ENCODE results near the gene ARID4B. TPM values are rescaled to one million over a fixed set of nuclear protein-coding genes. Genes with fewer than 3 reads are reported as not detected.
A peak's percentile ranks its signal among the peaks of the same experiment; 100 is the strongest.

The ARID4B gene
- total and polyA plus RNA-seq, 2 of the 13 experiments (the other 11 are each of a cell fraction or from before 2014, with no cell fraction given): 9.7 to 24.6 TPM

GRCh38 chr1:235130766-235131270 lies 197.2 kb downstream of the ARID4B start:
- peak overlapping the region; percentile 94 for H3K27ac ChIP-seq (ENCODE audit: extremely low read length, insufficient read depth, low read length)
- ChIA-PET CTCF (ENCODE audit: low intra/inter-chr PET ratio, low total read pairs) (no interaction called here), POLR2A (interaction anchor here (1.2 to 1.9 kb wide), 4 partner anchors 9 to 173 kb away, joined by 4 to 6 read pairs (median 5); partner anchors contain the start of gene RBM34)
- ATAC-seq (no peak), FAIRE-seq (no peak), DNase-seq (ENCODE audit: low spot score) (no peak)
- 90% methylated on average over 7 of the region's 7 CpGs for WGBS (ENCODE audit: low lambda C conversion rate)
- 0 out of 2 replicates have a peak overlapping the region, but pooled peaks have one; percentile 7 for H3K4me2 ChIP-seq (ENCODE audit: low read depth, low read length)
- no peaks in the 10 kb centered on the region for H3K9me3 ChIP-seq (ENCODE audit: low read length)
- intact Hi-C loops (cut with micrococcal nuclease; ENCODE audit: unreplicated experiment) (no loop called here), in situ Hi-C loops (cut with HindIII; ENCODE audit: extremely low pct_ligation_motif_present, low pct_unique_long_range_greater_than_20kb) (no loop called here)
- no peak overlapping the region for H2AFZ ChIP-seq (ENCODE audit: low read length)
- BruUV-seq (replicated peaks): no TSS peak
- peaks cover 16% of the 10 kb centered on the region for H4K20me1 ChIP-seq (ENCODE audit: insufficient read depth, low read length)
- no peak overlapping the region for H3K4me3 ChIP-seq (replicated peaks in 1 of 3; ENCODE audit: insufficient read depth in 1 of 3, low read depth in 2 of 3, low read length in 3 of 3)
- no peak overlapping the region for H3K9ac ChIP-seq (ENCODE audit: insufficient read depth, low read depth, low read length)
- no peaks in the 10 kb centered on the region; a peak in 1 of 5 replicates for H3K27me3 ChIP-seq (ENCODE audit: control insufficient read depth in 1 of 2, insufficient read depth in 2 of 2, low read length in 2 of 2)
- H3K79me2 ChIP-seq (ENCODE audit: insufficient read depth, low read length): peaks cover 29% of the 10 kb centered on the region
- peaks cover 39% of the 10 kb centered on the region for H3K4me1 ChIP-seq (ENCODE audit: insufficient read depth, low read length)
- peaks cover 8 to 34% of the 10 kb centered on the region in 2 experiments for H3K36me3 ChIP-seq (replicated peaks in 1 of 2; ENCODE audit: control insufficient read depth in 1 of 2, insufficient read depth in 2 of 2, low read length in 2 of 2)
- TF ChIP-seq CENPX (CRISPR knock-in tag; IDR thresholded peaks at IDR 0.05): no peak
- no peak for TF ChIP-seq THAP7 (CRISPR knock-in tag; IDR thresholded peaks at IDR 0.05)
- no peak for TF ChIP-seq ZC3H13 (CRISPR knock-in tag; IDR thresholded peaks at IDR 0.05)
- no peak for TF ChIP-seq ZNF329 (CRISPR knock-in tag; IDR thresholded peaks at IDR 0.05; ENCODE audit: low read depth)
- TF ChIP-seq TOE1 (CRISPR knock-in tag; IDR thresholded peaks at IDR 0.05): no peak
- TF ChIP-seq CBFB (CRISPR knock-in tag; IDR thresholded peaks at IDR 0.05): no peak
- 0 out of 2 replicates have a peak, but pooled peaks have one; percentile 8 for TF ChIP-seq CEBPG (CRISPR knock-in tag; IDR thresholded peaks at IDR 0.05)
- no peak for TF ChIP-seq ZIK1 (CRISPR knock-in tag; IDR thresholded peaks at IDR 0.05; ENCODE audit: borderline replicate concordance, low read depth)
- TF ChIP-seq ZNF12 (CRISPR knock-in tag; IDR thresholded peaks at IDR 0.05): no peak
- TF ChIP-seq, protein P1, sequence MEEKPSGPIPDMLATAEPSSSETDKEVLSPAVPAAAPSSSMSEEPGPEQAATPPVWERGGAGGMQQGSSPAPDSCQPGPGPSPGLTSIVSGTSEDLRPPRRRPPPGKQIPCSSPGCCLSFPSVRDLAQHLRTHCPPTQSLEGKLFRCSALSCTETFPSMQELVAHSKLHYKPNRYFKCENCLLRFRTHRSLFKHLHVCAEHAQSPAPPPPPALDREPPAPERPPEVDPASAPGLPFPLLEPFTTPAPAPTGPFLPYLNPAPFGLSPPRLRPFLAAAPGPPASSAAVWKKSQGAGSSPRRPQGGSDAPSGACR (CRISPR knock-in tag; IDR thresholded peaks at IDR 0.05): no peak
- no peak for TF ChIP-seq ZNF256 (CRISPR knock-in tag; conservative IDR thresholded peaks at IDR 0.05)
- no peak for TF ChIP-seq KDM5B (CRISPR knock-in tag; IDR thresholded peaks at IDR 0.05; ENCODE audit: borderline replicate concordance)
- TF ChIP-seq ZNF3 (CRISPR knock-in tag; IDR thresholded peaks at IDR 0.05): no peak
- no peak for TF ChIP-seq MLLT10 (CRISPR knock-in tag; IDR thresholded peaks at IDR 0.05)
- TF ChIP-seq, protein P2, sequence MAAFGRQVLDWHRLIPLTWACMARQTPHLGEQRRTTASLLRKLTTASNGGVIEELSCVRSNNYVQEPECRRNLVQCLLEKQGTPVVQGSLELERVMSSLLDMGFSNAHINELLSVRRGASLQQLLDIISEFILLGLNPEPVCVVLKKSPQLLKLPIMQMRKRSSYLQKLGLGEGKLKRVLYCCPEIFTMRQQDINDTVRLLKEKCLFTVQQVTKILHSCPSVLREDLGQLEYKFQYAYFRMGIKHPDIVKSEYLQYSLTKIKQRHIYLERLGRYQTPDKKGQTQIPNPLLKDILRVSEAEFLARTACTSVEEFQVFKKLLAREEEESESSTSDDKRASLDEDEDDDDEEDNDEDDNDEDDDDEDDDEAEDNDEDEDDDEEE (CRISPR knock-in tag; IDR thresholded peaks at IDR 0.05): no peak
- no peak for TF ChIP-seq MNT (IDR thresholded peaks at IDR 0.05)
- no peak for TF ChIP-seq RFX3 (CRISPR knock-in tag; IDR thresholded peaks at IDR 0.05)
- TF ChIP-seq GFI1 (CRISPR knock-in tag; IDR thresholded peaks at IDR 0.05; ENCODE audit: borderline replicate concordance): no peak
- TF ChIP-seq SIX4 (CRISPR knock-in tag; IDR thresholded peaks at IDR 0.05): no peak
- TF ChIP-seq MED1 (CRISPR knock-in tag; IDR thresholded peaks at IDR 0.05): peak; percentile 21; the same call in 1 of the 2 replicates
- no peak for TF ChIP-seq JUN (CRISPR knock-in tag; IDR thresholded peaks at IDR 0.05)
- no peak for TF ChIP-seq SETDB1 (CRISPR knock-in tag; IDR thresholded peaks at IDR 0.05; ENCODE audit: borderline replicate concordance)
- TF ChIP-seq ZNF230 (CRISPR knock-in tag; IDR thresholded peaks at IDR 0.05): no peak
- no peak for TF ChIP-seq ZBTB38 (CRISPR knock-in tag; IDR thresholded peaks at IDR 0.05)
- TF ChIP-seq SP1 (IDR thresholded peaks at IDR 0.05): no peak
- TF ChIP-seq SP1 (CRISPR knock-in tag; IDR thresholded peaks at IDR 0.05): no peak

All from HepG2 (cell line).